Myocyte (in vitro differentiated cells): Measurements from ENCODE around the gene SLC25A29. TPM values are rescaled to one million over a fixed set of nuclear protein-coding genes. Genes with fewer than 3 reads are reported as not detected.

Source experiments
- DNase-seq: peaks from one replicate; pipeline ENCODE4 v3.0.0-alpha.2; 2012; ENCODE audit warnings: low read depth
- total RNA-seq: library from RNA; depleted of rRNA; stranded (reverse); fragments of >200 nt; gene quantifications from 2 replicates; pipeline ENCODE4 v1.2.3, GENCODE V29; 2014

Gene SLC25A29
- total RNA-seq, 1 donor from 2014 or later, result 93.0 TPM

DNA sequence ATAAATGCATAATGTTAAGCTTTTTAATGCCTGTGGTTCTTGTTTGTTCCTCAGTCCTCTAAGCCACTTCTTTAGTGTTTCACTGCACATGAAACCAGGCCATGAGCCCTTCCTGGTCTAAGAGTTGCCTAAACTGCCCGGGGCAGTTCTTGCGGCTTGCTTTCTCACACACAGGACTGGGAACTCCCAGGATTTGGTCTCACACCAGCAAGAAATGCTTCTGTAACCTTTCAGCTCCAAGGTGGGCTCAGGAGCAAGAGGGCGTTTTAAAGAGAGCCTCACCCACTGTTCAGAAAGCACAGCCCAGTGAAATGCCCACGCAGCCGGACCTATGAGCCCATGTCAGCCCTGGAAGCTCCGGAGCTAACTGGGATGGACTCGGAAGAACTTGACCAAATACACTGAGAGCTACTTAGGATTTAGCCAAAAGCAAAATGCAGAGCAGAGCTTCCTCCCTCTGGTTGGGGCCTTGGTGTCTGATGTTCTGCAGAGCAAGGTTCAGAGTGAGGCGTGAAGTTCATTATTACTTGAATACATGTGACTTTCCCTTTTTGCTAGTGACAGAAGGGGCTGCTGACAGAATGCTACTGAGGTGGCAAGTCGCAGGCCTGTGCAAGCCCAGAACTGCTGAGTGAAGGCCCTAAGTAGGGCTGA is 23.4 kb downstream of the SLC25A29 start:
- no peak for DNase-seq

DNA sequence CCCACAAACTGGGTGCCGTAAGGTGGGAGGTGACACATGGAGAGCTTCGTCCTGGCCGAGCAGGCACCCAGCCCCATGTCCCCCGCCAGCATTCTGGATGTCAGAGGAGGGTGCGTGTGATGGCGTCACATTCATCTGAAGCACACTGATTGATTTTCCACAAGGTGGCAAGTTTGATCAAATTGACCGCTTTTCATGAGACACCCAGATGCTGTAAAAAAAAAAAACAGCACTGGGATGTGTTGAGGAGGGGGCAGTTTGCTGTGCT is 24.2 kb downstream of the SLC25A29 start:
- DNase-seq, result no peak

DNA sequence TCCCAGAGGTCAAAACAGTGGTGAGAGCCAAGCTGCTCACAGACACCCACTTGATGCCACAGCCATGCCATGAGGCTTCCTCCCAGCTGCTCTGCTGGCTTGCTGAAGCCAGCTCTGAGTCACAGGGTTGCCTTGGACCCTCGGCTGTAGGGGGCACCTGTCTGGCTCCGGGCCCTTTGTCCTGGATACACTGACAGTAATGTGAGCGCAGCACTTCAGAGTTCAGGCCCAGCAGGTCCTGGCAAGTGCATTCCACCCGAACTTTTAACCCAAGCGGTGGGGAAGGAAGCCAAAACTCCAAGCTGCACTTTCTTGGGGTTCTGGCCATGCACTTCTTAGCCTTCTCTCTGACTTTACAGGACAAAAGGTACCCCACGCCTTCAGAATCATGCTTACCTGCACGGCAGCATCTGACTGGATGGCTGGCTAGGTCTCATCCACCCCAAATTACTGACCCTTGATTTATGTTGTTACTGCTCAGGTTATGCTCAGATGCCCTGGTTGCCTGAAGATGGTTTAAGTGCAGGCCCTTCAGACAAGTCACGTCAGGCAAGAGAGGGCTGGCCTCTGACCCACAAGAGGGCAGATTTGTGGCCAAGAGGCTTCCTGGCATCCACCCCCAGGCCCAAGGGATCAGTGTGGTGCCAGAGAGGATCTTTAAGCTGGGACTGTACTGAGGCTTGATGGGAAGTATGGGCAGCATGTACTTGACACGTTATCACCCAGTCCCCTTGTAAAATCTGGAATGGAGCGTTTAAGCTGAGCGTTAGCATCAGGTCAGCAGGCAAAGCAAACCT is 24.8 kb downstream of the SLC25A29 start:
- DNase-seq, result peak; percentile 83

DNA sequence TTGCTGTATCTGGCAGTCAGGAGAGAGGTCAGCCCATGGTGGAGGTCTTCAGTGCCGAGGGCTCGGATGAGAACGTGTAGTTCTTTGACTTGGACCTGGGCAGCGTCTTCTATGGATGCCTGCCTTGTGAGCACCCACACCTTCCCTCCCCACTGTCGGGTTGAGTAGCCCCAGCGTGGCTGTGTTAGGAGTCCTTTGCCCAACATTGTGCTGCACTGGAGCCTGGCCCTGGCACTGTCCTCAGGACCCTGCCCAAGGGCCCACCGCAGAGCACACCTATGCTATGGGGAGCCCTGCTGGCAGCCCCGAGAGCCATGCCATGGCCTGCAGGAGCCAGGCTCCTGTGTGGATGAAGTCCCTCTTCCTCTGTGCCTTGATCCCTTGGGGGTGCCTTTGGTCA is 26.7 kb downstream of the SLC25A29 start:
- no peak for DNase-seq

DNA sequence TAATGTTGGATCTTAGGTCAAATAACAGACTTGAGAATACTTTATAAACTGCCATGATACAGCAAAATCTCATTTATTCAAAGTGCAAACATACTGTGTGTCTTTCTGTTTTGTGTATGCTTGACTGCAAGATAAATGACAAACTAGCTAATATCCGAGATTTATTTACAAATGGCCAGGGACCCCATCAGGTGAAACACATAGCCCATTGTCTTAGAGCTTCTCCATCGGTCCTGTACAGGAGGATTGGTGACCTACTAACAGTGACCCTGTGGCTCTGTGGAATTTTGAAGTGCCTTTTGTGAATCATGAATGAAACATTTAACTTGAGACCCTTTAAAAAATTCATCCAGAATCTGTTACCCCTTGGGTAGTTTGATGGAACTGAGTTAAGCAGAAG is 27.1 kb downstream of the SLC25A29 start:
- no peak for DNase-seq

DNA sequence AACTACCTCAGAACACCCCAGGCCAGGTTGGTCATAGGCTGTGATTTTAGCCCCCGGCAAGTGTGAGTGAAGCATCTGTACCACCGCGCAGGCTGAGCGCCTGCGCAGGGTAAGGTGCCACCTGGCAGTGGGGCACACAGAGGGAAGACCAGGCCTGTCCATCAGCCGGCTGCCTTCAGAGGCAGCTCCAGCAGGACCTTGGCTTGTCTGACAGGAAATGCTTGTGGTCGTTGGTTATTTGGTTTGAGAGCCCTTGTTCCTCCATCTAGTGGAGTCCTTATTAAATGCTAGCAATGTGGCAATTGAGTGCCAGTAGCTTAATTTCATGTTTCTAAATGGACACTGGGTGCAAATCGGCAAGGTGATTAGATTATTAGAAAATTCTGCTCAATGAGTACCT is 27.5 kb downstream of the SLC25A29 start:
- DNase-seq, result peak; percentile 77

DNA sequence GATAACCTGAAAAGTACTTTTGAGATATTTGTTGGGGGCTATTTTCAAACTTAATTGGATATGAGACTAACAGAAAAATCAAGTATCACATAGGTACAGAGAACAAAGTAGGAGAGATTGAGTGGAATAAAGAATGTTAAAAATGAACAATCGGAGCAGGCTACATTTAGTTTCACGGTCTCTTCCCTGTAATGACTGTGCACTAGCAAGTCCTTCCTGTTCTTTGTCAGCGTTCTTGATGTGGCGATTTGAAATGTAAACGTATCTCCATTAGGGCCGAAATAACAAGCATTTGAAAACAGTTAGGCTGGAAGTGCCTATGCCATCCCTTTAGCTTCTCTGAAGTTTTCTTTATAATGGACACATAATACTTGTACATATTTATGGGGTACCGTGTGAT is 31.0 kb downstream of the SLC25A29 start:
- no peak for DNase-seq

DNA sequence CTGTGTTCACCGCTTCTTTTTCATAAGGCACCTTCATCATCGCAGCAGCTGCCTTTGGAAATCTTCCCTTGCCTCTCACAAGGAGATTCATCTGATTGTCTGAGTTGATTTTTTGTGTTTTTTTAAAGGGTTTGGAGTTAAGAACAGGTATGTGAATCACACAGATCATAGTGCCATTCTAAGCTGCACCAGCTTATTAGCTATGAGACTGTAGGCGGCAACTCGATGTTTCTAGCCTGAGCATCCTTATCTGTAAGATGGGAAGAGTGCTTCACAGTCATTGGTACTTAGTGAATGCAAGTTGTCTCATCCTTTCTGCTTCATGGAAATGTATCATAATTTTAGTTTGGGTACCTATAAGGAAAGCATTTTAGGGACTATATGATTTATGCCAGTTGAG is 32.0 kb downstream of the SLC25A29 start:
- no peak for DNase-seq

DNA sequence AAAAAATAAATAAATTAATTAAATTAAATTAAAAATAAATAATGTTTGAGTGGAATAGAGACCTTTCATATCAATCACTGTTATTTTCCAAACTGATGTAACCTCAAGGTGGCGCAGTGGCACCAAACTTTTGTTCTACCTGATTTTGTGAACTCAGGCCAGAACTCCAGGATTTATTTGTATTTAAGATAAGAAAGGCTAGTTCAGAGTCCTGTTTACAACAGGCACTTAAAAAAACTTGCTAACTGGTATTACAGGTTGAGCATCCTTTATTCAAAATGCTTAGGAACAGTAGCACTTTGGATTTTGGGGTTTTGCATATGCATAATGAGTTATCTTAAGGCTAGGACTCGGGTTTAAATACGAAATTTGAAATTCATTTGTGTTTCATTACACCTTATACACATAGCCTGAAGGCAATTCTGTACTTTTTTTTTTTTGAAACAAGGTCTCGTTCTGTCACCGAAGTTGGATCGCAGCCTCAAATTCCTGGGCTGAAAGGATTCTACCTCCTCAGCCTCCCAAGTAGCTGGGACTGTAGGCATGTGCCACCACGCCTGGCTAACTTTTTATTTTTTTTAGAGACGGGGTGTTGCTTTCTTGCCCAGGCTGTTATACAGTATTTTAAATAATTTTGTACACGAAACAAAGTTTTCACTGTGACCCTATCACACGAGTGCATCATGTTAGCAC is 34.9 kb downstream of the SLC25A29 start:
- no peak for DNase-seq

DNA sequence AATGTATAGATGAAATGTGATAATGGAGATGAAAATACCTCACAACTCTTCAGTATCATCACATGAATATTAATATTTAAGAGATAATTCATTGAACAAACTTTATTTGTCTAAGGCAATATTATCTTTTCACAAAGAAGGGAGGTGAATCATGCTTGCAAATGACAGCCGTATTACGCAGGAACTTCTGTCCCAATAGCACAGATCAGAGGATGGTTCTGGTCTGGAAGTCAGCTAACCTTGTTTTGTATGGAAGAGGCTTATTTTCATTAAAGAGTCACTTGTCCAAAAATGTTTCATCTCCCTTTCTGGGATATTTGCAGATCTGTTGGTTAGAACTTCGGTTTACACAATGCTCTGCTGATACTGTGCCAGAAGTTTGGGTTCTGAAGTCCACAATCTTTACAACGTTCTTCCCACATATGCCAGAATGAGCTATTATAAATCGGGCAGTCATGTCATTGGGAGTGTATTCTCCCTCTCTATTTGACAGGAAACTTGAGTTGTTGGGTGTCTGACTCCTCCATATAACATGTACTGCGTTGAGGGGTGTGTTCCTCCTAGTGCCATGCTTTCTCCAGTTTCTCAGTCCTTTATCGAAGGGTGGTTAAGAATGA is 37.5 kb downstream of the SLC25A29 start:
- DNase-seq, result no peak

DNA sequence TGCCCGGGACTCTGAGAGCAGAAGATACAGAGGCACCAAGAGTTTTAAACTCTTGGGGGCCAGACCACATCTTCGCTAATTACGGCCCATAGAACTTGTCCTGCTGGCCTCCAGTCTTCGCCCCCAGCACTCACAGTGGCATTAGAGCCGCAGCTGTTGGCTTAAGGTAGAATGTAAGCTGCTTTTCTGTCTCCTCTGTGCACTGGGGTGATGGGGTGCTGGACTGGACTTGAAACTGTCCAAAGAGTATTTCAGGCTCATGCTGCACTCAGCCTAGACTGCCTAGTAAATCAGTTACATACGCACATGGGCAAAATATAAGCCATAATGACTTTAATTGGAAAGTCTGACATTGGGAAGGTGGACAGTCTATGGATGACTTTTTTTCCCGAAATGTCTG is 38.3 kb downstream of the SLC25A29 start:
- no peak for DNase-seq

DNA sequence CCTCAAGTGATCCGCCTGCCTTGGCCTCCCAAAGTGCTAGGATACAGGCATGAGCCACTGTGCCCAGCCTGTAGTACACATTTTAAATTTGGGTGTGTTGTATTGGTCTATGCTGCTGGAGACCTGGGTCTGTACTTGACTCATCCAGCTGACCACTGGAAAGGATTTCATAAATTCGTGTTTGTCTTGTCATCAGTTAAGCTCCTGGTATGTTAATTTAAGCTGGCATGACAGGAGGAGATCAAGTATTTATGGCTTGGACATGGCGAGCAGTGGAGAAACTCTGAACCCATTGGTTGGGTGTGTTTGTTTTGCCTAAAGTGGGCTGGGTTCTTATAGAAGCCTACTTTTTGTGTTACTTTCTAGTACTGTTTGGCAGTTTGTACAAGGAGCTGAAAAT is 43.1 kb downstream of the SLC25A29 start:
- peak; percentile 74 for DNase-seq

DNA sequence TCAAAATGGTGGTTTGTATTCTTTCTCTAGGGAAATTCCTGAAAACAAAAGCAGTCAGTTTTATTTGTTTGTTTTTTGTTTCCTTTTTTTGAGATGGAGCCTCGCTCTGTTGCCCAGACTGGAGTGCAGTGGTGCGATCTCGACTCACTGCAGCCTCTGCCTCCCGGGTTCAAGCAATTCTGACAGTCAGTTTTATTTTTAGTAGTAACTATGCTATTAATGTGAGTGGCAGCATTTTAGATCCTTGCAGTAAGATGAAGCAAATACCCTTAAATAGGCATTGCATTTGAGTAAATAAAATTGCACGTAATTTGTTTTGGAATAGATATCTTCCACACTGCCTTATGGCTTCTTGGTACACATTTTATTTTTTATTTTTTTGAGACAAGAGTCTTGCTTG is 43.7 kb downstream of the SLC25A29 start:
- no peak for DNase-seq

DNA sequence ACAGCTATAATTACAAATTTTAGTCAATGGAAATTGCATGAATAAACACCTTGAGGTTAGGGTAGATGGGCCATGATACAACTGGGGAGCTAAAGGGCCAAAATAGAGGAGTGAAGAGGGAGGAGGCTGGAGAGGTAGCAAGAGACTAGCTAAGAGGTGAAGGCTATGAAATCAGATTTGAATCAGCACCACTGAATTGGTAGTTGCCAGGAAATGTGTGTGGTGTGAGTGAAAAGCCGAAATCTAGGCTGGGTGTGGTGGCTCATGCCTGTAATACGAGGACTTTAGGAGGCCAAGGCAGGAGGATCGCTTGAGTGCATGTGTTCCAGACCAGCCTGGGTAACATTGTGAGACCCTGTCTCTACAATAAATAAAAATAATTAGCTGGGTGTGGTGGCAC is 44.6 kb downstream of the SLC25A29 start:
- DNase-seq, result no peak

DNA sequence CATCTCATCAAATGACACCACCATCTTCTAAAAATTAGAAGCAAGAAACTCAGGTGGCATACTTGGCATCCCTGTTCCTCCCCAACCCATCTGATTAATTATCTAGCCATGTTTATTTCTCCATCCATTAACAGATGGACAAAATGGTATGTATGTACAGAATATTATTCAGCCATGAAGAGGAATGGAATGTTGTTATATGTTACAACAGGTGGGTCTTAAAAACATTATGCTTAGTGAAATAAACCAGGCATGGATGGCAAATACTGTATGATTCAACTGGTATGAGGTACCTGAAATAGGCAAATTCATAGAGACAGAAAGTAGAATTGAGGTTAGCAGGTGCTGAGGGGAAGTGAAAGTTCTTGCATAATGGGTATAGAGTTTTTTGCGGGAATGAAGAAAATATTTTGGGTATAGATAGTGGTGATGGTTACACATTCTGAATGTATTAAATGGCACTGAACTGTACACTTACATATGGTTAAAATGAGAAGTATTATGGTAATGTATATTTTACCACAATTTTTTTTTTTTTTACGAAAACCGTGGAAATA is 49.8 kb downstream of the SLC25A29 start:
- DNase-seq, result no peak

DNA sequence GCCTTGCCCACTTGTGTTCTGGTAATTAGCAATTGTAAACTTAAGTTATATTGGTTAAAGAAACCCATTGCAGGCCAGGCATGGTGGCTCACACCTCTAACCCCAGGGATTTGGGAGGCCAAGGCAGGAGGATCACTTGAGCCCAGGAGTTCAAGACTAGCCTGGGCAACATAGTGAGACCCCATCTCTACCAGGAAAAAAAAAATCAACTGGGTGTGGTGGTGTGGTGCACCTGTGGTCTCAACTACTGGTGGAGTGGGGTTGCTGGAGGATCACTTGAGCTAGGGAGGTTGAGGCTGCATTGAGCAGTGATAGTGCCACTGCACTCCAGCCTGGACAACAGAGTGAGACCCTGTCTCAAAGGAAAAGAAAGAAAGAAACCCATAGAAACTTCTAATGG is 53.6 kb downstream of the SLC25A29 start:
- DNase-seq, result no peak

DNA sequence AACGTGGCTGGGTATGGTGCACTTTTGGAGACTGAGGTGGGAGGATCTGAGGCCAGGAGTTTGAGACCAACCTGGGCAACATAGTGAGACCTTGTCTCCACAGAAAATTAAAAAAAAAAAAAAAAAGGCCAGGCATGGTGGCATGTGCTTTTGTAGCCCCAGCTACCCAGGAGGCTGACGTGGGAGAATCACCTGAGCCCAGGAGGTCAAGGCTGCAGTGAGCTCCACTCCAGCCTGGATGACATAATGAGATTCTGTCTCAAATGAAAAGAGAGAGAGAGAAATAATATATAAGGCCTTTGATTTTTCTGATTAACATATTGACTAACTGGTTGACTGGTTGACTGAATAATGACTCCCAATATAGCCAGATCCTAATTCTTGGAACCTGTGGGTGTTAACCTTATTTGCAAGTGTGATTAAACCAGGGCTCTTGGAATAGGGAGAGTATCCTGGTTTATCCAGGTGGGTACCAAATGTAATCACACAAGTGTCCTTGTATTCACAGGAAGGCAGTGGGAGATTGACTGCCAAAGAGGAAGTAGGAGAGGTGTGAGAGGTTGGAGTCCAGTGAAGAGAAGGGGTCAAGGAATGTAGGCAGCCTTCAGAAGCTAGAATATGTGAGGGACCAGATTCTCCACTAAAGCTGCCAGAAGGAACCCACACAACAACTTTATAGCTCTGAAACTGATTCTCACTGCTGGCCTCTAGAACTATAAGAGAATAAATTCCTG is 55.3 kb downstream of the SLC25A29 start:
- DNase-seq, result no peak

DNA sequence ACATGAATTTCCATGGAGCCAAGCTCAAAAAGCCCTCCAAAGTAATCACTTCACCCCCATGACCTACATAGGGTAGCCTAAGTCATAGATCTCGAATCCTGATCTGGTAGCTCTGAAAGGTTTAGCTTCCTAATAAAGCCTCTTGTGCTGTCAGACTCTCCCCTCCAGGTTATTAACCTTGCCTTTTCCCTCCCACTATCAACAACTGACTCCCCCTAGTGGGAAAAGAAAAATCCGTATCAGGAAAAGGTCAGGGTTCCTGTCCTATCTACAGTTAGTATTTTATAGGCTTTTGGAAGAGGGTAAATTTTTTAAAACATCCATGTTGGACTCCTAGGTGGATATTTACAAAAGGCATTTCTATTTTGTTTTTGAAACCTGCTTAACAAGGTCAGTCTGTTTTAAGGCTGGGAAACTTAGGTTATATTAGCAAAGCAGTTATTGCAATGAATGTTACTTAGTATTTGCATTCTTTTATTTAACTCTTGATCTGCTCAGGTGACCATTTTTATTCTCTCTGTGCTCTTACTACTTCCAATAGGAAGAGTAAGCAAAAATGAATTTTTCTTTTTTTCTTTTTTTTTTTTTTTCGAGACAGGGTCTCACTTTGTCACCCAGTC is 59.3 kb downstream of the SLC25A29 start:
- DNase-seq, result peak; percentile 57

DNA sequence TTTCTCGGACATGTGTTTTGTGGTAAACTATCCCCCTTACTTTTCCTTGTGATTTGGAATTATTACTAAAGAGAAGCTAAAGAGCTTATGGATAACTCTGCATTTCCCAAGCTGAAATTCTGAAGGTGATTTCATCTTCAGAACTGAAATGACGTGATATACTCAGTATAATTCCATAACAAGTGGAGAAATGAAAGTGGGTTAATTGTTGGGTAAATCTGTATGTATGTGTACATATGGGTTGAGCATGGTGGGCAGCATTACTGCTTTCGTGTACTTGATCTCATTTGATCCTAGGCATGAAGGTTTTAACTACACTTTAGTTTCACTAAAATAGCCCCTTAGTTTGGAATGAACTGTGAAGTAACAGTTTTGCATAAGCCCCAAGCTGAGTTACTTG is 63.2 kb downstream of the SLC25A29 start:
- DNase-seq, result no peak

DNA sequence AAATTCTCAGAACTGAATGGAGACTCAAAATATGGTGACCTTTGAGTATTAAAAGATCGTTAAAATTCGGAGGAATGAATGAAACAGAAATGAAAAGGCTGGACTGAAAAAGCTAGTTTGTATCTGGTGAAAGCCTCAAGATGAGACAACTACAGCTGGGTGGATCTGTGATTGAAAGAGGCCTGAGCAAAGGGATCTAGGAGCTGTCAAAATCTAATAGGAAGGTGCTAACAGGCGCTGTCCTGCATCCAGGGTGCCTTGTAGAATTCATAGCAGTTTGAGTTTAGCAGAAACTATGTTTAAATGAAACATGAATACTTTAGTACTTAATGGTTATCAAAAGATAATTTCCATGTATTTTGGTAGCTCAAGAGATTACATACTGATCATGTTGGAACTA is 65.0 kb downstream of the SLC25A29 start:
- no peak for DNase-seq
